ENCODE data around the gene FBXO36. TPM values are rescaled to one million over a fixed set of nuclear protein-coding genes. Genes with fewer than 3 reads are reported as not detected.
"Not testable (repeated sequence)": the region's sequence is repeated elsewhere in the genome, so short reads cannot be mapped to it uniquely, and the experiment has no call there.

The FBXO36 gene
- total RNA-seq, 1 experiment from 2014 or later: 0.42 TPM

DNA sequence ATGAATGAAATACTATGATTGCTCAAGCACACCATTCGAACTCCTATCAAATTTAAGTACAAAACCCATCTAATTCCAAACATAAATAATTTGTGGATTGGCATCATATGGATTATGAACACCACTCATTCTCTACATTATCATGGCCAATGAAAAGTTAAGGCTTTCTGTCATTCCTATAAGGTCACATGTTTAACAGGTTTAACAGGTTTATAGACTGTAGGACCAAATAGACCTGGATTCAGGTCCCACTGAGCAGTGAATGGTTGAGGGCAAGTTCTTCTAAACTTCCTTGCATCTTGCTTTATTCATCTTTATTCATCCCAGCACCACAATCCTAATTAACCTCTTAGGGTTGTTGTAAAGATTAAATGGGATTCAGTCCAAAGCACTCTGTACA, 33.4 kb downstream of the FBXO36 start:
- intact Hi-C loops (cut with micrococcal nuclease; ENCODE audit: unreplicated experiment): no loop called here
- no TSS peak for BruUV-seq (replicated peaks)
- no peaks in the 10 kb centered on the region for H3K27me3 Mint-ChIP-seq (ENCODE audit: unreplicated experiment)
- no peak for TF ChIP-seq CTCF (IDR thresholded peaks at IDR 0.05; ENCODE audit: unreplicated experiment)
- CTCF ChIA-PET: no interaction called here
- H3K9me3 Mint-ChIP-seq (ENCODE audit: low read depth, unreplicated experiment): no peaks in the 10 kb centered on the region
- no peak overlapping the region for H3K27ac Mint-ChIP-seq (ENCODE audit: unreplicated experiment)
- DNase-seq: no peak
- H3K36me3 Mint-ChIP-seq (ENCODE audit: insufficient read depth, unreplicated experiment): peaks cover 5% of the 10 kb centered on the region
- H3K4me3 Mint-ChIP-seq (ENCODE audit: low read depth, unreplicated experiment): no peak overlapping the region
- peaks cover 8% of the 10 kb centered on the region for H3K4me1 Mint-ChIP-seq (ENCODE audit: low read depth, unreplicated experiment)

- Mint-ChIP-seq H3K27me3 (ENCODE audit: unreplicated experiment) (no peaks in the 10 kb centered on the region), H3K36me3 (ENCODE audit: insufficient read depth, unreplicated experiment) (peaks cover 5% of the 10 kb centered on the region), H3K27ac (ENCODE audit: unreplicated experiment) (no peak overlapping the region), H3K4me1 (ENCODE audit: low read depth, unreplicated experiment) (peaks cover 8% of the 10 kb centered on the region), H3K4me3 (ENCODE audit: low read depth, unreplicated experiment) (no peak overlapping the region), H3K9me3 (ENCODE audit: low read depth, unreplicated experiment) (no peaks in the 10 kb centered on the region)
- no peak for TF ChIP-seq CTCF (IDR thresholded peaks at IDR 0.05; ENCODE audit: unreplicated experiment)
- no peak for DNase-seq
- intact Hi-C loops (cut with micrococcal nuclease; ENCODE audit: unreplicated experiment): no loop called here
- BruUV-seq (replicated peaks): no TSS peak
- CTCF ChIA-PET: no interaction called here
Measured at GRCh38 chr2:229956491-229956890, 34.2 kb downstream of the FBXO36 start.

DNA sequence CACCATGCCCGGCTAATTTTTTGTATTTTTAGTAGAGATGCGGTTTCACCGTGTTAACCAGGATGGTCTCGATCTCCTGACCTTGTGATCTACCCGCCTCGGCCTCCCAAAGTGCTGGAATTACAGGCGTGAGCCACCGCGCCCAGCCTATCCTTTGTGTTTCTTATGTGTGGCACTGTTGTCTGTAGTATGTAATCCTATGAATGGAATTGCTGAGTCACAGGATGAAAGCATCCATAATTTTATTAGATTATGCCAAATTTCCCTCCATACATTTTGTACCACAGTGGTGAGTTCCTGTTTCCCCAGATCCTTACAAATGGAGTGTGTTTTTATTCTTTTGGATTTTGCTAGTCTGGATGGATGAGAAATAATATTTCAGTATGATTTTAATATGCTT, 41.3 kb downstream of the FBXO36 start:
- CTCF ChIA-PET; H3K36me3 Mint-ChIP-seq (ENCODE audit: insufficient read depth, unreplicated experiment); H3K27ac Mint-ChIP-seq (ENCODE audit: unreplicated experiment); H3K27me3 Mint-ChIP-seq (ENCODE audit: unreplicated experiment); DNase-seq; H3K4me3 Mint-ChIP-seq (ENCODE audit: low read depth, unreplicated experiment); H3K4me1 Mint-ChIP-seq (ENCODE audit: low read depth, unreplicated experiment); intact Hi-C loops (cut with micrococcal nuclease; ENCODE audit: unreplicated experiment); BruUV-seq (replicated peaks); H3K9me3 Mint-ChIP-seq (ENCODE audit: low read depth, unreplicated experiment): not testable (repeated sequence)

GRCh38 chr2:229969921-229970320, 47.6 kb downstream of the FBXO36 start:
- Mint-ChIP-seq H3K9me3 (ENCODE audit: low read depth, unreplicated experiment) (no peaks in the 10 kb centered on the region), H3K36me3 (ENCODE audit: insufficient read depth, unreplicated experiment) (no peaks in the 10 kb centered on the region), H3K27ac (ENCODE audit: unreplicated experiment) (no peak overlapping the region), H3K4me1 (ENCODE audit: low read depth, unreplicated experiment) (no peaks in the 10 kb centered on the region), H3K27me3 (ENCODE audit: unreplicated experiment) (no peaks in the 10 kb centered on the region), H3K4me3 (ENCODE audit: low read depth, unreplicated experiment) (no peak overlapping the region)
- intact Hi-C loops (cut with micrococcal nuclease; ENCODE audit: unreplicated experiment): no loop called here
- BruUV-seq (replicated peaks): no TSS peak
- DNase-seq: no peak
- TF ChIP-seq CTCF (IDR thresholded peaks at IDR 0.05; ENCODE audit: unreplicated experiment): no peak
- CTCF ChIA-PET: interaction anchor here (0.5 kb wide), 1 partner anchor 13 kb away, joined by 5 read pairs; no protein-coding TSS in a partner anchor

DNA sequence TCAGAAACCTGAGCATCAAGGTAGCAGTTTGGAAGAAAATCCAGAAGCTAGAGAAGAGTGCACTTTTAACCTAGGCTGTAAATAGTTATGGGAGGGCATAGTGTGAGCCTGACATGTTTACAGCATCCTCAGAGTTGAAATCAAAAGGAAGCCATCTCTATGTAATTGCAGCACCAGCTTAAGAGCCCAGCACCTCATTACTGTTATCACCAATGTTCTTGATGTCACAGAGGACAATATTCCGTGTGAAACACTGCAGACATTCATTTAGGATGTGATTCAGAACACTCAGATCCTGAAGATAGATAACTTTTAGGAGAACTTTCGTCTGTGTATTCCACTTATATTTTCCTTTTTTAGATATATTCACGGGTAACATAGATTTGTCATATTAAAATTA, 48.1 kb downstream of the FBXO36 start:
- intact Hi-C loops (cut with micrococcal nuclease; ENCODE audit: unreplicated experiment): no loop called here
- Mint-ChIP-seq H3K27ac (ENCODE audit: unreplicated experiment) (no peak overlapping the region), H3K4me1 (ENCODE audit: low read depth, unreplicated experiment) (no peaks in the 10 kb centered on the region), H3K4me3 (ENCODE audit: low read depth, unreplicated experiment) (no peak overlapping the region), H3K27me3 (ENCODE audit: unreplicated experiment) (no peaks in the 10 kb centered on the region), H3K36me3 (ENCODE audit: insufficient read depth, unreplicated experiment) (no peaks in the 10 kb centered on the region), H3K9me3 (ENCODE audit: low read depth, unreplicated experiment) (no peaks in the 10 kb centered on the region)
- DNase-seq: no peak
- BruUV-seq (replicated peaks): no TSS peak
- CTCF ChIA-PET: interaction anchor here (0.5 kb wide), 1 partner anchor 12 kb away, joined by 5 read pairs; no protein-coding TSS in a partner anchor
- TF ChIP-seq CTCF (IDR thresholded peaks at IDR 0.05; ENCODE audit: unreplicated experiment): no peak
